GM13976 (cell line): ENCODE results near the gene TMEM17.

Experiments used
- DNase-seq: peaks from one replicate; pipeline ENCODE4 v3.0.0; 2012; ENCODE audit warnings: low spot score
- in situ Hi-C: fragments of 300-500 bp; cut with MboI; formaldehyde crosslinking; loops from one replicate; pipeline ENCODE4 v1.12.0; 2022; ENCODE audit warnings: low sequenced_read_pairs, mixed read lengths, inconsistent platforms; ENCODE audit not compliant: unreplicated experiment
- TF ChIP-seq, protein P1 (sequence below): IDR thresholded peaks from 2 replicates; pipeline ENCODE4 v1.5.1; 2012; ENCODE audit warnings: borderline replicate concordance, mild to moderate bottlenecking; ENCODE audit not compliant: insufficient read depth; ENCODE audit errors: extremely low read depth, missing control alignments, control extremely low read depth

TMEM17 gene

DNA sequence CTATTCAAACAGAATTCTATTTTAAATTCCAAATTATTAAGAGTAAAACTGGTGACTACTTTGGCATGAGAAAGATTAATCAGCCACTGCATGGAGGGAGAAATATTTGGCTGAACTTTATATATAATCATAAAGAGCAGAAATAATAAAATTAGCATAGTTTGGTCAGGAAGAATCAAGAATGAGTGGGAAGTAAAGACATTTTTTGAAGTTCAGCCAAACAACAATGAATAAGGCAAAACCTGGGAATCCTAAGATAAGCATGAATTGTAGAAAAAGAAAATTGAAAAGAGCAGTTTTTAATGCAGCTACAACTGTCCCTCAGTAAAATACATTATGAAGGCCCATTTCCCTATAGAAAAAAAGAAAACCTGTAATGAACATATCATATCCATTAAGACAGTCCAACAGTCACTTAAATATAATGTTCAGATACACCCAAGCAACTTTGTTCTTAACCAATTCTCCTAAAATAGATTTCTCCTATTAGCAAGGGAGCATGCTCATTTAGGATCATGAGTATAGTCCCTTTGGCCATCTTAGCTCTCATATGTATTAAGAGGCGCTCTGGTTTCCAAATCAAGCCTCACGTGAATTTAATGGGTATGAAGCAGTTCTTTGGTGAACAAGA, 6.5 kb downstream of the TMEM17 start:
- in situ Hi-C loops: no loop called here
- TF ChIP-seq, protein P1, sequence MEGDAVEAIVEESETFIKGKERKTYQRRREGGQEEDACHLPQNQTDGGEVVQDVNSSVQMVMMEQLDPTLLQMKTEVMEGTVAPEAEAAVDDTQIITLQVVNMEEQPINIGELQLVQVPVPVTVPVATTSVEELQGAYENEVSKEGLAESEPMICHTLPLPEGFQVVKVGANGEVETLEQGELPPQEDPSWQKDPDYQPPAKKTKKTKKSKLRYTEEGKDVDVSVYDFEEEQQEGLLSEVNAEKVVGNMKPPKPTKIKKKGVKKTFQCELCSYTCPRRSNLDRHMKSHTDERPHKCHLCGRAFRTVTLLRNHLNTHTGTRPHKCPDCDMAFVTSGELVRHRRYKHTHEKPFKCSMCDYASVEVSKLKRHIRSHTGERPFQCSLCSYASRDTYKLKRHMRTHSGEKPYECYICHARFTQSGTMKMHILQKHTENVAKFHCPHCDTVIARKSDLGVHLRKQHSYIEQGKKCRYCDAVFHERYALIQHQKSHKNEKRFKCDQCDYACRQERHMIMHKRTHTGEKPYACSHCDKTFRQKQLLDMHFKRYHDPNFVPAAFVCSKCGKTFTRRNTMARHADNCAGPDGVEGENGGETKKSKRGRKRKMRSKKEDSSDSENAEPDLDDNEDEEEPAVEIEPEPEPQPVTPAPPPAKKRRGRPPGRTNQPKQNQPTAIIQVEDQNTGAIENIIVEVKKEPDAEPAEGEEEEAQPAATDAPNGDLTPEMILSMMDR: no peak

DNA sequence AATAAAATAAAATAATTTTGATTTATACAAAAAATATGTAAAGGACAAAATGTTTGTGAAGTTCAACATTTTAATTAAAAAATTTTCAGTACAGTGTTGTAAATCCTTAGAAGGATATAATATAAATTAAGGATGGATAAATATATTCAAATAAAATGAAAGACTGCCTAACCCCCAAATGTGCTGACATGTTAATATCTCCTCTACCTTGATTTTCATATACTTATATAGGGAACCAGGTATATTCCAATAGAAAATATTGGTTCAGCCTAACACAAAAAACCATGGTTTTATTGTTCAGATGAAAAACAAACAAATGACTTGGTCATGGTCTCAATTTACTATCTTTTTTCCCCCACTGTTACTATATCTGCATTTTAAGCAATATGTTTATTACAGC, 7.3 kb downstream of the TMEM17 start:
- in situ Hi-C loops: no loop called here
- TF ChIP-seq, protein P1: no peak
- DNase-seq: no peak

More for the DNA sequence above, 6.5 kb downstream of the TMEM17 start:
- no peak for DNase-seq

- no peak for DNase-seq
- in situ Hi-C loops: no loop called here
- TF ChIP-seq, protein P1: no peak
These were observed 10.2 kb downstream of the TMEM17 start for GRCh38 chr2:62495761-62496160.

GRCh38 chr2:62492048-62492447, 13.9 kb downstream of the TMEM17 start:
- in situ Hi-C loops: no loop called here
- DNase-seq: no peak
- TF ChIP-seq, protein P1: no peak

- no peak for DNase-seq
- TF ChIP-seq, protein P1: no peak
- in situ Hi-C loops: no loop called here
These were observed 16.3 kb downstream of the TMEM17 start for GRCh38 chr2:62489702-62490101.

- in situ Hi-C loops: no loop called here
- DNase-seq: no peak
- TF ChIP-seq, protein P1: no peak
These were observed 16.8 kb downstream of the TMEM17 start for GRCh38 chr2:62489162-62489561.

GRCh38 chr2:62486439-62486765, 19.6 kb downstream of the TMEM17 start:
- TF ChIP-seq, protein P1: no peak
- DNase-seq: no peak
- in situ Hi-C loops: no loop called here
